K562 (cell line): ENCODE results near the gene ZNF385D. TPM values are rescaled to one million over a fixed set of nuclear protein-coding genes. Genes with fewer than 3 reads are reported as not detected.

Source experiments
- ATAC-seq: fragments of 200-7000 bp; cut with Tn5 transposase; 3 replicates; pipeline ENCODE4 v1.9.1; 2020; ENCODE audit warnings: moderate library complexity
- BruUV-seq: library from RNA; stranded (reverse); fragments of 400-500 nt; replicated peaks from 2 replicates; lab custom pipeline; 2021; lab: Mats Ljungman, UMichigan
- CTCF ChIA-PET: fragments of 300-600 bp; formaldehyde crosslinking; extraction: SDS; loops from one replicate; lab custom pipeline; 2021; ENCODE audit warnings: low intra/inter-chr PET ratio; lab: Yijun Ruan, JAX
- POLR2A ChIA-PET: fragments of 300-600, 350-650 bp; sonication (Branson Sonifier 250); formaldehyde crosslinking; extraction: SDS; loops from one replicate; lab custom pipeline; 2021; ENCODE audit warnings: antibody characterized with exemption, inconsistent platforms; lab: Yijun Ruan, JAX
- DNase-seq, 4 experiments: peaks; one replicate each; pipeline versions ENCODE4 v3.0.0 to v3.0.0-alpha.2; 2011 to 2018; ENCODE audit warnings: low spot score in 3 of 4, mixed read lengths in 3 of 4; ENCODE audit errors: extremely low read depth in 1 of 4
- FAIRE-seq: peaks from 2 replicates; lab custom pipeline; 2011; peaks lifted over from hg19 to GRCh38; lab: Jason Lieb, UNC
- H2AFZ ChIP-seq: 2 replicates; pipeline ENCODE4 v1.6.0; 2011; ENCODE audit warnings: low read depth, low read length, control low read depth, inconsistent platforms
- H3K27ac ChIP-seq: fragments of 200-600 bp; 3 replicates; pipeline ENCODE4 v1.8.0; 2011; ENCODE audit warnings: low read depth, mild to moderate bottlenecking, control low read depth, inconsistent platforms, low read length, moderate library complexity, mixed read lengths; ENCODE audit errors: extremely low read depth
- H3K27me3 ChIP-seq, 2 experiments: fragments of 300-600 bp in 1 of 2; 2 replicates in 1 of 2; 3 replicates in 1 of 2; pipeline versions ENCODE4 v1.6.0 to v1.8.0; 2011; ENCODE audit warnings: inconsistent platforms in 2 of 2, low read length in 2 of 2, mild to moderate bottlenecking in 1 of 2, mixed read lengths in 1 of 2, moderate library complexity in 1 of 2; ENCODE audit not compliant: control insufficient read depth in 2 of 2, insufficient read depth in 2 of 2
- H3K36me3 ChIP-seq: fragments of 300-600 bp; 3 replicates; pipeline ENCODE4 v1.8.0; 2011; ENCODE audit warnings: mild to moderate bottlenecking, low read length, inconsistent platforms; ENCODE audit not compliant: control insufficient read depth, insufficient read depth
- H3K4me1 ChIP-seq, 2 experiments: fragments of 200-600 bp in 1 of 2; replicated peaks in 1 of 2; 2 replicates in 1 of 2; 3 replicates in 1 of 2; pipeline versions ENCODE4 v1.5.1 to v1.8.0; 2011; ENCODE audit warnings: inconsistent platforms in 2 of 2, low read length in 2 of 2, mild to moderate bottlenecking in 1 of 2, mixed read lengths in 1 of 2, moderate library complexity in 1 of 2; ENCODE audit not compliant: control insufficient read depth in 2 of 2, insufficient read depth in 2 of 2
- H3K4me2 ChIP-seq: 2 replicates; pipeline ENCODE4 v1.6.1; 2011; ENCODE audit warnings: low read length, control low read depth, inconsistent platforms, mixed read lengths; ENCODE audit not compliant: insufficient read depth
- H3K4me3 ChIP-seq: fragments of 200-600 bp; sonication (generic), shearing (Covaris generic); 2 replicates; pipeline ENCODE4 v1.5.1; 2016; ENCODE audit warnings: control low read depth, inconsistent platforms
- H3K79me2 ChIP-seq: fragments of 200-600 bp; 3 replicates; pipeline ENCODE4 v1.8.0; 2011; ENCODE audit warnings: low read length, inconsistent platforms; ENCODE audit not compliant: control insufficient read depth, insufficient read depth
- H3K9ac ChIP-seq, 2 experiments: 2 replicates each; pipeline versions ENCODE4 v1.6.0 to v1.6.1; 2011; ENCODE audit warnings: low read depth in 2 of 2, low read length in 2 of 2, control low read depth in 1 of 2, inconsistent platforms in 1 of 2, mild to moderate bottlenecking in 1 of 2, mixed read lengths in 1 of 2; ENCODE audit not compliant: insufficient read depth in 1 of 2
- H3K9me1 ChIP-seq: one replicate; pipeline ENCODE4 v1.6.0; 2011; ENCODE audit warnings: inconsistent platforms, mild to moderate bottlenecking, low read length, moderate library complexity; ENCODE audit not compliant: control insufficient read depth, insufficient read depth
- H3K9me3 ChIP-seq: replicated peaks from 2 replicates; pipeline ENCODE4 v1.5.1; 2011; ENCODE audit warnings: low read depth, low read length, inconsistent platforms; ENCODE audit not compliant: control insufficient read depth, insufficient read depth
- H4K20me1 ChIP-seq: replicated peaks from 2 replicates; pipeline ENCODE4 v1.6.1; 2011; ENCODE audit warnings: low read length, inconsistent platforms, mixed read lengths; ENCODE audit not compliant: control insufficient read depth, insufficient read depth
- ASH1L ChIP-seq: fragments of 450-650 bp; IDR thresholded peaks from 2 replicates; pipeline ENCODE4 v1.6.1; 2018; ENCODE audit warnings: borderline replicate concordance, mild to moderate bottlenecking, low read depth; ENCODE audit not compliant: partially characterized antibody
- CBFB ChIP-seq: sonication (generic); formaldehyde crosslinking; IDR thresholded peaks from 2 replicates; pipeline ENCODE4 v1.4.0; 2020; ENCODE audit warnings: mild to moderate bottlenecking, missing genetic modification reagents
- CREBBP ChIP-seq: IDR thresholded peaks from one replicate; pipeline ENCODE4 v1.6.1; 2012; ENCODE audit warnings: low read depth, mild to moderate bottlenecking, control low read depth, inconsistent platforms, low read length
- EZH2 ChIP-seq: IDR thresholded peaks from 2 replicates; pipeline ENCODE4 v1.6.1; 2012; ENCODE audit warnings: low read depth, mild to moderate bottlenecking, inconsistent platforms, low read length, borderline replicate concordance
- FOXA3 ChIP-seq, 2 experiments: fragments of 450-650 bp in 1 of 2; sonication (generic) in 1 of 2; formaldehyde crosslinking; IDR thresholded peaks in 1 of 2; conservative IDR thresholded peaks in 1 of 2; 2 replicates each; pipeline versions ENCODE4 v1.4.0 to v1.8.0; 2020 to 2022; ENCODE audit warnings: mild to moderate bottlenecking in 2 of 2, missing genetic modification reagents in 1 of 2
- HNRNPK ChIP-seq: fragments of 200-400 bp; formaldehyde crosslinking; IDR thresholded peaks from one replicate; pipeline ENCODE4 v1.6.1; 2018; ENCODE audit warnings: mild to moderate bottlenecking, low read depth, low read length; ENCODE audit not compliant: poor library complexity, severe bottlenecking
- PKNOX1 ChIP-seq: fragments of 450-650 bp; IDR thresholded peaks from 2 replicates; pipeline ENCODE4 v1.6.1; 2016
- POU5F1 ChIP-seq: fragments of 150-350 bp; IDR thresholded peaks from 2 replicates; pipeline ENCODE4 v1.6.1; 2014; ENCODE audit warnings: borderline replicate concordance, low read length, low read depth, mild to moderate bottlenecking; ENCODE audit not compliant: partially characterized antibody
- PTBP1 ChIP-seq: fragments of 200-400 bp; formaldehyde crosslinking; IDR thresholded peaks from 2 replicates; pipeline ENCODE4 v1.6.1; 2017; ENCODE audit warnings: low read depth, low read length
- RFX5 ChIP-seq: IDR thresholded peaks from 2 replicates; pipeline ENCODE4 v1.6.1; 2011; ENCODE audit warnings: low read depth, mild to moderate bottlenecking, improper control_type of control experiment, low read length
- SMARCE1 ChIP-seq: fragments of 450-650 bp; IDR thresholded peaks from 2 replicates; pipeline ENCODE4 v1.7.1; 2016; ENCODE audit warnings: mild to moderate bottlenecking
- STAG1 ChIP-seq: sonication (generic); formaldehyde crosslinking; IDR thresholded peaks from 2 replicates; pipeline ENCODE4 v1.5.0; 2020; ENCODE audit warnings: missing genetic modification reagents, borderline replicate concordance
- ZC3H4 ChIP-seq: sonication (generic); formaldehyde crosslinking; IDR thresholded peaks from 2 replicates; pipeline ENCODE4 v1.9.0; 2021; ENCODE audit warnings: missing genetic modification reagents, borderline replicate concordance
- ZC3H8 ChIP-seq: fragments of 450-650 bp; IDR thresholded peaks from 2 replicates; pipeline ENCODE4 v1.6.1; 2017
- ZEB2 ChIP-seq: fragments of 450-650 bp; IDR thresholded peaks from 2 replicates; pipeline ENCODE4 v1.6.1; 2016
- ZNF239 ChIP-seq: fragments of 250-450 bp; sonication (Bioruptor Pico); IDR thresholded peaks from 2 replicates; pipeline ENCODE4 v1.4.0; 2020; ENCODE audit warnings: mild to moderate bottlenecking
- ZNF263 ChIP-seq: sonication (generic); formaldehyde crosslinking; IDR thresholded peaks from 2 replicates; pipeline ENCODE4 v1.8.0; 2022; ENCODE audit warnings: mild to moderate bottlenecking, missing genetic modification reagents, borderline replicate concordance
- ZNF395 ChIP-seq: fragments of 200-800 bp; sonication (Bioruptor generic); IDR thresholded peaks from 2 replicates; pipeline ENCODE4 v1.6.1; 2017; ENCODE audit warnings: missing genetic modification characterization, missing compliant biosample characterization
- WGBS: fragments of 100-300 bp; shearing (Covaris generic); methylation state at CpG from one replicate; pipeline ENCODE4 v1.1.6; 2016; ENCODE audit warnings: low coverage, mixed read lengths; ENCODE audit not compliant: insufficient coverage; ENCODE audit errors: missing lambda C conversion rate; 5-methylcytosine and 5-hydroxymethylcytosine counted together
- in situ Hi-C: fragments of 300-500 bp; cut with MboI; formaldehyde crosslinking; loops from 4 replicates; pipeline ENCODE4 v1.15.0; 2018; ENCODE audit warnings: inconsistent platforms, mixed read lengths
- intact Hi-C: fragments of 100-400 bp; cut with micrococcal nuclease; formaldehyde crosslinking; loops from 2 replicates; pipeline ENCODE4 v1.14.2; 2022
- polyA plus RNA-seq, 8 experiments: library from polyadenylated mRNA; depleted of rRNA in 4 of 8; stranded (reverse) in 5 of 8; unstranded in 3 of 8; fragments of >200 nt; fragmentation: Nextera tagmentation in 2 of 8; fragmentation: Illumina TruSeq in 1 of 8; extraction: Ambion mirVana in 2 of 8; extraction: Trizol in 1 of 8; gene quantifications; 2 replicates each; pipeline versions ENCODE4 v1.2.1 to v1.2.3, GENCODE V29; 2011 to 2014; ENCODE audit warnings: inconsistent platforms in 1 of 8, missing spikeins in 1 of 8
- total RNA-seq, 7 experiments: library from RNA; depleted of rRNA in 6 of 7; stranded (reverse); fragments of >200 nt in 6 of 7; fragmentation: Illumina TruSeq in 2 of 7; extraction: Trizol in 2 of 7; gene quantifications; 2 replicates each; pipeline versions ENCODE4 v1.2.1 to v1.2.3, GENCODE V29; 2011 to 2021; ENCODE audit warnings: low replicate concordance in 1 of 7
- TF ChIP-seq, protein P1 (sequence below): IDR thresholded peaks from 2 replicates; pipeline ENCODE4 v1.6.1; 2011; ENCODE audit warnings: borderline replicate concordance, low read depth, mild to moderate bottlenecking, moderate library complexity, low read length; ENCODE audit not compliant: insufficient read depth, poor library complexity, severe bottlenecking

ZNF385D gene
- total and polyA plus RNA-seq, 9 of the 15 experiments (the other 6 are each of a cell fraction or from before 2014, with no cell fraction given) = 0.14 to 1.7 (median 0.51) TPM

DNA sequence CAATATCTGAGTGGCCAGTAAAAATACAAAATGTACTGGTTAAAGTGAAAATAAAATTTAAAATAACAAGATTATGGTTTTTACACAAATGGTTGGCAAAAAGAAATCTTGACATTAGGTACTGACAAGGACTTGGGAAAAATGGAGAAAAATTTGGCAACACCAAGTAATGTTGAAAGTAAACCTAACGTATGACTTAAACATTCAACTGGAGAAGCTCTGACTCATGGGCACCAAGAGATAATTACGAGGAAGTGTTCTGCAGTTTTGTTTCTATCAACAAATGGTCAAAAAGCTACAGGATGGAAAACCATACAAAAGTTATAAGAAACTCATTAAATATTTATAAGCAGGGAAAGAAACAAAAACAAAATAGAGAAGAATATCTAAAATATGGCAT, 177.7 kb downstream of the ZNF385D start (continued):
- TF ChIP-seq, protein P1, sequence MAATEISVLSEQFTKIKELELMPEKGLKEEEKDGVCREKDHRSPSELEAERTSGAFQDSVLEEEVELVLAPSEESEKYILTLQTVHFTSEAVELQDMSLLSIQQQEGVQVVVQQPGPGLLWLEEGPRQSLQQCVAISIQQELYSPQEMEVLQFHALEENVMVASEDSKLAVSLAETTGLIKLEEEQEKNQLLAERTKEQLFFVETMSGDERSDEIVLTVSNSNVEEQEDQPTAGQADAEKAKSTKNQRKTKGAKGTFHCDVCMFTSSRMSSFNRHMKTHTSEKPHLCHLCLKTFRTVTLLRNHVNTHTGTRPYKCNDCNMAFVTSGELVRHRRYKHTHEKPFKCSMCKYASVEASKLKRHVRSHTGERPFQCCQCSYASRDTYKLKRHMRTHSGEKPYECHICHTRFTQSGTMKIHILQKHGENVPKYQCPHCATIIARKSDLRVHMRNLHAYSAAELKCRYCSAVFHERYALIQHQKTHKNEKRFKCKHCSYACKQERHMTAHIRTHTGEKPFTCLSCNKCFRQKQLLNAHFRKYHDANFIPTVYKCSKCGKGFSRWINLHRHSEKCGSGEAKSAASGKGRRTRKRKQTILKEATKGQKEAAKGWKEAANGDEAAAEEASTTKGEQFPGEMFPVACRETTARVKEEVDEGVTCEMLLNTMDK = no peak
- TF ChIP-seq EZH2 = no peak
- TF ChIP-seq ZNF395 (CRISPR knock-in tag) = no peak
- no peak for TF ChIP-seq FOXA3 (CRISPR knock-in tag; conservative IDR thresholded peaks at IDR 0.05 in 1 of 2, IDR thresholded peaks at IDR 0.05 in 1 of 2)
- no peak for TF ChIP-seq ZEB2

- Histone ChIP-seq H3K4me1 (no peaks in the 10 kb centered on the region), H3K4me2 (no peak overlapping the region), H3K36me3 (no peaks in the 10 kb centered on the region; the same call in 2 of the 3 replicates), H4K20me1 (no peaks in the 10 kb centered on the region), H2AFZ (no peak overlapping the region), H3K27ac (no peak overlapping the region), H3K79me2 (peaks cover 58% of the 10 kb centered on the region), H3K27me3 (no peaks in the 10 kb centered on the region), H3K9me3 (no peaks in the 10 kb centered on the region), H3K4me3 (no peak overlapping the region), H3K9me1 (no peaks in the 10 kb centered on the region), H3K9ac (no peak overlapping the region)
- POLR2A ChIA-PET = interaction anchor here (1.1 kb wide), 1 partner anchor 11 kb away, joined by 3 read pairs; no protein-coding TSS in a partner anchor
- no TSS peak for BruUV-seq
- intact Hi-C loops = loop anchor here (1.0 kb wide), 1 partner anchor 19 kb away; no protein-coding TSS in a partner anchor
- 19% methylated on average over 3 of the region's 3 CpGs for WGBS
- ATAC-seq (no peak), FAIRE-seq (no peak), DNase-seq (no peak)
- in situ Hi-C loops = no loop called here
- CTCF ChIA-PET = no interaction called here
- TF ChIP-seq PKNOX1 (no peak), ZC3H8 (no peak), POU5F1 (no peak), RFX5 (no peak), HNRNPK (no peak), STAG1 (CRISPR knock-in tag) (no peak), CREBBP (no peak), ZNF239 (no peak), SMARCE1 (no peak), ASH1L (no peak), CBFB (CRISPR knock-in tag) (no peak), PTBP1 (no peak), ZC3H4 (CRISPR knock-in tag) (no peak), ZNF263 (CRISPR knock-in tag) (no peak)
These were observed 186.5 kb downstream of the ZNF385D start for GRCh38 chr3:21564531-21564930.
